Measurements from ENCODE around the gene CXCL3. TPM values are rescaled to one million over a fixed set of nuclear protein-coding genes. Genes with fewer than 3 reads are reported as not detected.

Gene CXCL3
- total RNA-seq, 1 experiment from 2014 or later: 2.4 TPM

DNA sequence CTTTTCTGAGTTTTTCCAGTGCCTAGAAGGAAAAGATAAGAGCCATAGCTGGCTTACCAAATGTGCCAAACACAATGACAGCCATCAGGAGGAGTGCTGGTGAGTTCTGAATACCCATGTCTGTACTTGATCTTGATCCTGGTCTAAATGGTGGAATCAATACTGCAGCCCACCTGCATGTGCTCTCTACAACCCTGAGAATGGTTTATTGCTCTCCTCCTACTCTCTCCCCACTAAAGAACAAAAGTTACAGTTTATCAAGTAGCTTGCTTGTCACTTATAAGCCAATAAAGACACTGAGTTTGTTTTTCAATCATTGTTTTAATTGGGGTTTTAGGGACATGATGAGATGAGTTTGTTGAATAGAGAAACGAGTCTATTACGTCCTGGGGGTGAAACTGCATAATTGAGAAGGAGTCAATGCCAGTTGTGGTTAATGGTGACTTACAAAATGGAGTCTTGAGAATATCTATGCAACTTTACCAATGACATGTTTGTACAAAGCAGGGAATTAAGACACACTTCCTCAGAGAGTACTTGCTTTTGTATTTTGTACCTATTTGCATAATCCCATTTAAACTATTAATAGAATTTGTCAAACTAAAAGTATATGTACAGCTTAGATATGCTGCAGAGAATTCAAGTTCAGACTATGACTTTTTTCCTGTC, 20.8 kb upstream of the CXCL3 start:
- no peak for DNase-seq
- Histone ChIP-seq H3K27ac (no peak overlapping the region), H3K4me1 (peaks cover 7% of the 10 kb centered on the region), H3K27me3 (no peaks in the 10 kb centered on the region), H3K36me3 (no peaks in the 10 kb centered on the region), H3K9me3 (replicated peaks) (no peaks in the 10 kb centered on the region), H3K4me3 (no peak overlapping the region)

DNA sequence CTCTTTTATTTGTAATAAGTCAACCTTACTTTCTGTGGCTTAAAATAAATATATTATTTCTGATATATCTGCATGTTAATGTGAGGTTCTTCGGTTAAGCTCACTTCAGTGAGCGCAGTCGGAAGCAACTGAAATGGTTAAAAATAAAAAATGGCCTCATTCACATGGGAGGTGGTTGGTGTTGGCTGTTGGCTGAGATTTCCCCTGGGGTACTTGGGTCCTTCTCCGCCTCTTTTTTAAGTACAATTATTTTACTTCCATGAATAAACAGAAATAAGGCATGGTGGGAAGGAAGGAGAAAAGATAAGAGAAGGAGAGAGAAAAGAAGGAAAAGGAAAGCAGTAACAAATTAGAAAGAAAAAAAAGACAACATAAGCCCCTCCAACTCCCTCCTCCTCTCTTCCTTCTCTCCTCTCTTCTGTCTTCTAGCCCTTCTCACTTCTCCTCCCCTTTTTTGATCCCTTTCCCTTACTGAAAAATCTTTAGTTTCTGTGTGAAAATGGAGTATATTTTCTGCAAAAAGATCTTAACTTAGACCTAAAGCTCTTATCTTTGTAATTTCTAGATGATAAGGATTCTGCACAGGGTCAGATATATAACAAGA, 19.7 kb upstream of the CXCL3 start:
- Histone ChIP-seq H3K9me3 (replicated peaks) (no peaks in the 10 kb centered on the region), H3K27me3 (no peaks in the 10 kb centered on the region), H3K4me1 (peaks cover 7% of the 10 kb centered on the region), H3K36me3 (no peaks in the 10 kb centered on the region), H3K4me3 (no peak overlapping the region), H3K27ac (no peak overlapping the region)
- DNase-seq: no peak

DNA sequence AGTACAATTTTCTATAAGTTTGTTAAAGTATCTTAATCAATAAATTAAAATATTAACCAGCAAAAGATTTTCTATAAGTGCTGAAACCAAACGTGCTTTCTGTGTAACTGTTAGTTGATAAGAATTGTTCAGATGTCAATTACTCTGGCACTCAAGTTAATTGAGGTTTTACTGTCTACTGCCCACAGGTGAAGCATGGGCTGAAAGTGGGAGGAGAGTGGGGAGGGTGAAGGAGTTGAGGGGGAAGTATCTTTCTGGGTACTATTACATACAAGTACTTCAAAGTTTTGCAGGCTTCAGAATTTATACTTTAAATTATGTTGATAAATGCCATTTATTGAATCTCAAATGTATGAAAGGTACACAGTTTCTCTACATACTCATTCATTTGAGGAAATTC, 19.1 kb upstream of the CXCL3 start:
- H3K27me3 ChIP-seq: no peaks in the 10 kb centered on the region
- H3K9me3 ChIP-seq (replicated peaks): no peaks in the 10 kb centered on the region
- no peak overlapping the region for H3K4me3 ChIP-seq
- no peaks in the 10 kb centered on the region for H3K36me3 ChIP-seq
- no peak overlapping the region for H3K27ac ChIP-seq
- DNase-seq: no peak
- peaks cover 7% of the 10 kb centered on the region for H3K4me1 ChIP-seq

- no peaks in the 10 kb centered on the region for H3K36me3 ChIP-seq
- H3K9me3 ChIP-seq (replicated peaks): no peaks in the 10 kb centered on the region
- H3K27ac ChIP-seq: no peak overlapping the region
- H3K4me1 ChIP-seq: peaks cover 7% of the 10 kb centered on the region
- no peaks in the 10 kb centered on the region for H3K27me3 ChIP-seq
- no peak for DNase-seq
- H3K4me3 ChIP-seq: no peak overlapping the region
Observed at GRCh38 chr4:74056858-74057562, 18.5 kb upstream of the CXCL3 start.

- Histone ChIP-seq H3K4me3 (no peak overlapping the region), H3K36me3 (no peaks in the 10 kb centered on the region), H3K27me3 (no peaks in the 10 kb centered on the region), H3K9me3 (replicated peaks) (no peaks in the 10 kb centered on the region; the same call in 1 of the 2 replicates), H3K27ac (no peak overlapping the region), H3K4me1 (peaks cover 7% of the 10 kb centered on the region)
- no peak for DNase-seq
Observed at GRCh38 chr4:74056114-74056857, 17.8 kb upstream of the CXCL3 start.

DNA sequence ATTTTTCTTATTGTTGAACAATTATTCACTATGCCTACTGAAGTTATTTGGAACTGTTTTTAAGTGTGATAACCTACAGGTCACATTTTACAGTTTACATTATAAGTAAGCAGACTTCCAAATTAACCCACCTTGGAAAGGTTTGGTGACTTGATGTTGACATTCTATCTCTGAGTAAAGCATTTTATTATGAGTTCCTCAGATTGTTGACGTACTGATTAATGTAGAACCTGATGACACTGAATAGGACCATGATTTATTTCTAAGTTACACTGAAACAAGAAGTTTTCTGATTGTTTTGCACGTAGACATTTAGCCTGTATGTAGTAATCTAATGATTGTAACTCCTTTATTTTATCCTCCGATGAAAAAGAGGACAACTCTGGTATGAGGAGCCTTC, 17.0 kb upstream of the CXCL3 start:
- Histone ChIP-seq H3K27me3 (no peaks in the 10 kb centered on the region), H3K27ac (no peak overlapping the region), H3K4me1 (peaks cover 7% of the 10 kb centered on the region), H3K36me3 (no peaks in the 10 kb centered on the region), H3K4me3 (no peak overlapping the region), H3K9me3 (replicated peaks) (no peaks in the 10 kb centered on the region; the same call in 1 of the 2 replicates)
- no peak for DNase-seq

DNA sequence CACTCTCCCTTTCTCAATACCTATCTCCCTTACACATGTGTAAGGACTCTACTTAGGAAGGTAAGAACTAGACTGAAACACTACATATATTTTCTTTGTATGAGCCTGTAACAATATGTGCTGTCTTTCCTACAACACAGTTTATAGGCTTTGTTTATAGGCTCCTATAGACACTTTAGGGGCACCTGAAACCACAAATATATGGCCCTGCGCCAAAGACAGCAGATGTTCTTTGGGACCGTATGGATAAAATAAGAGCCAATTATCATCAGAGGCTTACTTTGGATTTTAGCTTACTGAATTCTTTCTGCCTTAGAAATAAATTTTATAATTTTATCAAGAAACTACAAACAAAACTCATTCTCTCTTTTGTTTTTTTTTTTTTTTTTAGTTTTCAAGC, 16.6 kb upstream of the CXCL3 start:
- Histone ChIP-seq H3K27me3 (no peaks in the 10 kb centered on the region), H3K27ac (no peak overlapping the region), H3K36me3 (no peaks in the 10 kb centered on the region), H3K4me3 (no peak overlapping the region), H3K4me1 (peaks cover 7% of the 10 kb centered on the region), H3K9me3 (replicated peaks) (no peaks in the 10 kb centered on the region; the same call in 1 of the 2 replicates)
- peak; percentile 27 to 51 for DNase-seq

DNA sequence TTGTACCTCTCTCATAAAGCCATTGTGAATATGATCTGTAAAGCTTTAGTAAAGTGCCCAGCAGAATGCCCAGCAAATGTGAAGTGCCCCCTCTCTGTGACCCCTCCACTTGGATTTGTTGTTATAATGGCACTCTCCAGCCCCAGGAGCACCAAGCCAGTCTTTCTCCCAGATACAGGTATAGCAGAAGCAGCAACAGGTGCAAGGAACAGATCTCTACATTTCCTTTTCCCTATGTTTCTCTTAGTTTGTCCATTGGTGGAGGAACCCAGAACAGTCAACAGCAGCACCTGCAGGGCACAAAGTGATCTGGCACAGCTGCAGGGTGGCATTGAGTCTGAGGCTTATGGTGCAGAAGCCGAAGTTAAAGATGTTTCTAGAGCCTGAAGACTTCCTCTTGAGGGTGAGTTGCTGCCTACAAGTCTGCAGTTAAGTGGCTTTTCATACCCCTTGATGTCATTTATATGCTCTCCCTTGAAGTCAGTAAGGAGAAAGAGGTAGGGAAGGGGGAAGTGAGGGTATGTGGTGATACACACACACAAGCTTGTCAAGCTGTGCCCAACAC, 16.1 kb upstream of the CXCL3 start:
- Histone ChIP-seq H3K4me1 (peaks cover 7% of the 10 kb centered on the region), H3K27me3 (no peaks in the 10 kb centered on the region), H3K4me3 (no peak overlapping the region), H3K27ac (no peak overlapping the region), H3K36me3 (no peaks in the 10 kb centered on the region), H3K9me3 (replicated peaks) (peaks cover under 1% of the 10 kb centered on the region; the same call in 1 of the 2 replicates)
- no peak for DNase-seq

DNA sequence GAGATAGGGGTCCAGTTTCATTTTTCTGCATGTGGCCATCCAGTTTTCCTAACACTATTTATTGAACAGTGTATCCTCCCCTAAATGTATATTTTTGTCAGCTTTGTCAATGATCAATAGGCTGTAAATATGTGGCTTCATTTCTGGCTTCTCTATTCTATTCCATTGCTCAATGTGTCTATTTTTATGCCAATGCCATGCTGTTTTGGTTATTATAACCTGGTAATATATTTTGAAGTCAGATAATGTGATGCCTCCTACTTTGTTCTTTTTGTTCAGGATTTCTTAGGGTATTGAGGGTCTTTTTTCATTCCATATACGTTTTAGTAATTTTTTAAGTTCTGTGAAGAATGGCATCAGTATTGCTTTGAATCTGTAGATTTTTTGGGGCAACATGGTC, 8.7 kb upstream of the CXCL3 start:
- no peak overlapping the region for H3K4me3 ChIP-seq
- no peak overlapping the region for H3K27ac ChIP-seq
- no peaks in the 10 kb centered on the region for H3K36me3 ChIP-seq
- no peaks in the 10 kb centered on the region for H3K27me3 ChIP-seq
- peaks cover 3% of the 10 kb centered on the region; the same call in 1 of the 2 replicates for H3K4me1 ChIP-seq
- no peak for DNase-seq
- peaks cover 6% of the 10 kb centered on the region; the same call in 1 of the 2 replicates for H3K9me3 ChIP-seq (replicated peaks)

- H3K4me3 ChIP-seq: no peak overlapping the region
- DNase-seq: no peak
- H3K27ac ChIP-seq: no peak overlapping the region
- peaks cover 6% of the 10 kb centered on the region; the same call in 1 of the 2 replicates for H3K9me3 ChIP-seq (replicated peaks)
- no peaks in the 10 kb centered on the region for H3K36me3 ChIP-seq
- H3K4me1 ChIP-seq: peaks cover 3% of the 10 kb centered on the region; the same call in 1 of the 2 replicates
- no peaks in the 10 kb centered on the region for H3K27me3 ChIP-seq
Observed at GRCh38 chr4:74045772-74046171, 7.3 kb upstream of the CXCL3 start.

- Histone ChIP-seq H3K9me3 (replicated peaks) (0 out of 2 replicates have a peak, but pooled peaks cover 6% of the 10 kb centered on the region), H3K36me3 (no peaks in the 10 kb centered on the region), H3K4me1 (peaks cover 3% of the 10 kb centered on the region; the same call in 1 of the 2 replicates), H3K4me3 (no peak overlapping the region), H3K27ac (no peak overlapping the region), H3K27me3 (no peaks in the 10 kb centered on the region)
- no peak for DNase-seq
Observed at GRCh38 chr4:74045247-74045646, 6.8 kb upstream of the CXCL3 start.

GRCh38 chr4:74044677-74045076, 6.2 kb upstream of the CXCL3 start:
- no peak for DNase-seq
- Histone ChIP-seq H3K27me3 (no peaks in the 10 kb centered on the region), H3K4me3 (no peak overlapping the region), H3K9me3 (replicated peaks) (0 out of 2 replicates have a peak, but pooled peaks cover 6% of the 10 kb centered on the region), H3K4me1 (peaks cover 4% of the 10 kb centered on the region), H3K36me3 (no peaks in the 10 kb centered on the region), H3K27ac (no peak overlapping the region)

DNA sequence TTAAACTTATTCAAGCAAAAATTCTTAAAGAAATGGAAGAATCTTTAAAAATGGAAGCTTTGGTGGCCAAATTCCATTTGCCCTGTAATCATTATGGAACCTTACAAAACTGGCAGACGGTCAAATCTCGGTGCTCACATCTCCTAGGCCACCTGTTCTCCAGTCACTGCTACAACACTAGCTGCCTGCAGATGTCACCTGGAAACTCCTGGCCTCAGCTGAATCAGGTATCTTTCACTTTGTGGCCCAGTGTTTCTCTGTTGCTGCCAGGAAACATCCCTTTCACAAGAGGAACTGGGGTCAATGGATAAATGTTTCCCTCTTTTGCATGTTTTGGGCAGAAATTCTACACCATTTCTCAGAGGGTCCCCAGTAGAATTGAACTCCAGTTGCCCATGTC, 4.2 kb upstream of the CXCL3 start:
- Histone ChIP-seq H3K27ac (no peak overlapping the region), H3K4me1 (peaks cover 9% of the 10 kb centered on the region; the same call in 1 of the 2 replicates), H3K36me3 (no peaks in the 10 kb centered on the region), H3K27me3 (no peaks in the 10 kb centered on the region), H3K9me3 (replicated peaks) (0 out of 2 replicates have a peak, but pooled peaks cover 3% of the 10 kb centered on the region), H3K4me3 (no peak overlapping the region)
- DNase-seq: no peak

DNA sequence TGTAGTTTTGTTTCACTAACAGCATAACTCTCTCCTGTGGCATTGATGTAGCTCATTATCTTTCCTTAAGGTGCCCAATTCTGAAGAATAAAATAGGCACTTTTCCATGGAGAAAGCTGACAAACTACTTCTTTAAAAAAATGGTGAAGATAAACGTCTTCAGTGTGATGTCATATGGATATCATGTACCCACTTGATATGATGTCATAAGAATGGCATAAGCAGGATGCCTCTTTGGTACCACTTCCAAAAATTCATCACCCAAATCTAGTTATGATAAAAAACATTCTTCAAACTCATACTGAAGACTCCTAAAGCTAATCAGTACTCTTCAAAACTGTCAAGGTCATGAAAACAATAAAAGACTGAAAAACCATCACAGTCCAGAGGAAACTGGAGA, 2.9 kb upstream of the CXCL3 start:
- no peak for DNase-seq
- H3K4me1 ChIP-seq: peaks cover 17% of the 10 kb centered on the region

More for the DNA sequence above, 2.9 kb upstream of the CXCL3 start:
- Histone ChIP-seq H3K9me3 (replicated peaks) (no peaks in the 10 kb centered on the region), H3K4me3 (no peak overlapping the region), H3K27me3 (no peaks in the 10 kb centered on the region), H3K27ac (no peak overlapping the region), H3K36me3 (no peaks in the 10 kb centered on the region)
